Astrocyte (in vitro differentiated cells and primary cell): ENCODE results near the gene ASH1L. TPM values are rescaled to one million over a fixed set of nuclear protein-coding genes. Genes with fewer than 3 reads are reported as not detected.

Experiments used
- DNase-seq: peaks from one replicate; pipeline ENCODE4 v3.0.0-alpha.2; 2010; ENCODE audit warnings: low read depth
- FAIRE-seq: peaks from 2 replicates; lab custom pipeline; 2011; peaks lifted over from hg19 to GRCh38; lab: Jason Lieb, UNC
- H2AFZ ChIP-seq: 2 replicates; pipeline ENCODE4 v1.6.0; 2012; ENCODE audit warnings: low read depth, low read length, inconsistent platforms
- H3K27ac ChIP-seq: 2 replicates; pipeline ENCODE4 v1.5.1; 2011; ENCODE audit warnings: low read depth, low read length, inconsistent platforms
- H3K27me3 ChIP-seq: 2 replicates; pipeline ENCODE4 v1.6.0; 2011; ENCODE audit warnings: low read length, inconsistent platforms; ENCODE audit not compliant: insufficient read depth
- H3K36me3 ChIP-seq: 2 replicates; pipeline ENCODE4 v1.5.1; 2011; ENCODE audit warnings: low read length, inconsistent platforms; ENCODE audit not compliant: insufficient read depth
- H3K4me1 ChIP-seq: 2 replicates; pipeline ENCODE4 v1.5.1; 2011; ENCODE audit warnings: low read length, inconsistent platforms; ENCODE audit not compliant: insufficient read depth
- H3K4me2 ChIP-seq: 2 replicates; pipeline ENCODE4 v1.6.0; 2012; ENCODE audit warnings: low read length, inconsistent platforms
- H3K4me3 ChIP-seq: 2 replicates; pipeline ENCODE4 v1.5.1; 2011; ENCODE audit warnings: low read depth, mild to moderate bottlenecking, low read length, inconsistent platforms; ENCODE audit not compliant: insufficient read depth
- H3K79me2 ChIP-seq: 2 replicates; pipeline ENCODE4 v1.6.0; 2012; ENCODE audit warnings: mild to moderate bottlenecking, low read length, inconsistent platforms; ENCODE audit not compliant: insufficient read depth
- H3K9ac ChIP-seq: 2 replicates; pipeline ENCODE4 v1.6.0; 2012; ENCODE audit warnings: mild to moderate bottlenecking, low read length, inconsistent platforms
- H3K9me3 ChIP-seq: 2 replicates; pipeline ENCODE4 v1.5.1; 2012; ENCODE audit warnings: low read depth, mild to moderate bottlenecking, low read length, inconsistent platforms; ENCODE audit not compliant: insufficient read depth
- H4K20me1 ChIP-seq: 2 replicates; pipeline ENCODE4 v1.6.0; 2012; ENCODE audit warnings: low read length, inconsistent platforms; ENCODE audit not compliant: insufficient read depth
- H3K27ac Mint-ChIP-seq: one replicate; pipeline ENCODE4 v1.8.0; 2021; ENCODE audit warnings: mild to moderate bottlenecking, mixed read lengths; ENCODE audit not compliant: unreplicated experiment
- H3K27me3 Mint-ChIP-seq: one replicate; pipeline ENCODE4 v1.8.0; 2021; ENCODE audit warnings: low read depth, mixed read lengths; ENCODE audit not compliant: unreplicated experiment
- H3K36me3 Mint-ChIP-seq: one replicate; pipeline ENCODE4 v1.8.0; 2021; ENCODE audit warnings: low read depth, mixed read lengths; ENCODE audit not compliant: unreplicated experiment
- H3K4me1 Mint-ChIP-seq: one replicate; pipeline ENCODE4 v1.8.0; 2021; ENCODE audit warnings: low read depth, mixed read lengths; ENCODE audit not compliant: unreplicated experiment
- H3K4me3 Mint-ChIP-seq: one replicate; pipeline ENCODE4 v1.8.0; 2021; ENCODE audit warnings: mild to moderate bottlenecking, moderate library complexity, mixed read lengths; ENCODE audit not compliant: unreplicated experiment
- H3K9me3 Mint-ChIP-seq: one replicate; pipeline ENCODE4 v1.8.0; 2021; ENCODE audit warnings: mild to moderate bottlenecking, mixed read lengths; ENCODE audit not compliant: unreplicated experiment
- EZH2 ChIP-seq: IDR thresholded peaks from 2 replicates; pipeline ENCODE4 v1.6.1; 2012; ENCODE audit warnings: mild to moderate bottlenecking, low read length, inconsistent platforms; ENCODE audit not compliant: insufficient read depth
- total RNA-seq: library from RNA; stranded (reverse); gene quantifications from 2 replicates; pipeline ENCODE4 v1.2.1, GENCODE V29; 2021
- TF ChIP-seq, protein P1 (sequence below): IDR thresholded peaks from 2 replicates; pipeline ENCODE4 v1.5.1; 2011; ENCODE audit warnings: low read depth, mild to moderate bottlenecking, inconsistent platforms, low read length, moderate library complexity; ENCODE audit not compliant: insufficient read depth

The ASH1L gene
- total RNA-seq, 1 donor from 2014 or later, result 31.1 TPM

DNA sequence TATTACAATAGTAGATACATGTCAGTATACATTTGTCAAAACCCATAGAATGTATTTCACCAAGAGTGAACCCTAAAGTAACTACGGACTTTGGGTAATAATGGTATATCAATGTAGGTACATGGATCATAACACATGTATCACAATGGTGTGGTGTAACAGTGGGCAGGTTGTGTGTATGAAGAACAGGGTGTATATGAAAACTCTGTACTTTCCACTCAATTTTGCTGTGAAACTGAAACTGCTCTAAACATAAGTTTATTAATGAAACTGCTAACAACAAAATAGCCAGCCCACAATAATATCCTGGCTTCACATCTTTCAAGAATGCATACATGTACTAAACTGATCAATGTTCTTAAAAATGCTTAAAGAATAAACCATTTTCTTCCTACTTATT is 151.7 kb downstream of the ASH1L start:
- no peak overlapping the region for H3K9ac ChIP-seq
- H3K36me3 ChIP-seq, result peaks cover 3% of the 10 kb centered on the region
- Mint-ChIP-seq H3K27me3 (no peaks in the 10 kb centered on the region), H3K36me3 (peaks cover 9% of the 10 kb centered on the region), H3K9me3 (no peaks in the 10 kb centered on the region), H3K27ac (no peak overlapping the region), H3K4me3 (no peak overlapping the region), H3K4me1 (no peaks in the 10 kb centered on the region)
- H4K20me1 ChIP-seq, result peaks cover 4% of the 10 kb centered on the region
- DNase-seq (no peak), FAIRE-seq (no peak)
- no peak overlapping the region for H3K4me2 ChIP-seq
- H3K4me1 ChIP-seq, result no peaks in the 10 kb centered on the region
- H3K9me3 ChIP-seq, result no peaks in the 10 kb centered on the region
- H3K27ac ChIP-seq, result no peak overlapping the region
- TF ChIP-seq, protein P1, sequence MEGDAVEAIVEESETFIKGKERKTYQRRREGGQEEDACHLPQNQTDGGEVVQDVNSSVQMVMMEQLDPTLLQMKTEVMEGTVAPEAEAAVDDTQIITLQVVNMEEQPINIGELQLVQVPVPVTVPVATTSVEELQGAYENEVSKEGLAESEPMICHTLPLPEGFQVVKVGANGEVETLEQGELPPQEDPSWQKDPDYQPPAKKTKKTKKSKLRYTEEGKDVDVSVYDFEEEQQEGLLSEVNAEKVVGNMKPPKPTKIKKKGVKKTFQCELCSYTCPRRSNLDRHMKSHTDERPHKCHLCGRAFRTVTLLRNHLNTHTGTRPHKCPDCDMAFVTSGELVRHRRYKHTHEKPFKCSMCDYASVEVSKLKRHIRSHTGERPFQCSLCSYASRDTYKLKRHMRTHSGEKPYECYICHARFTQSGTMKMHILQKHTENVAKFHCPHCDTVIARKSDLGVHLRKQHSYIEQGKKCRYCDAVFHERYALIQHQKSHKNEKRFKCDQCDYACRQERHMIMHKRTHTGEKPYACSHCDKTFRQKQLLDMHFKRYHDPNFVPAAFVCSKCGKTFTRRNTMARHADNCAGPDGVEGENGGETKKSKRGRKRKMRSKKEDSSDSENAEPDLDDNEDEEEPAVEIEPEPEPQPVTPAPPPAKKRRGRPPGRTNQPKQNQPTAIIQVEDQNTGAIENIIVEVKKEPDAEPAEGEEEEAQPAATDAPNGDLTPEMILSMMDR, result no peak
- TF ChIP-seq EZH2, result no peak
- no peaks in the 10 kb centered on the region for H3K27me3 ChIP-seq
- no peak overlapping the region for H3K4me3 ChIP-seq
- H2AFZ ChIP-seq, result no peak overlapping the region
- peaks cover 3% of the 10 kb centered on the region for H3K79me2 ChIP-seq

DNA sequence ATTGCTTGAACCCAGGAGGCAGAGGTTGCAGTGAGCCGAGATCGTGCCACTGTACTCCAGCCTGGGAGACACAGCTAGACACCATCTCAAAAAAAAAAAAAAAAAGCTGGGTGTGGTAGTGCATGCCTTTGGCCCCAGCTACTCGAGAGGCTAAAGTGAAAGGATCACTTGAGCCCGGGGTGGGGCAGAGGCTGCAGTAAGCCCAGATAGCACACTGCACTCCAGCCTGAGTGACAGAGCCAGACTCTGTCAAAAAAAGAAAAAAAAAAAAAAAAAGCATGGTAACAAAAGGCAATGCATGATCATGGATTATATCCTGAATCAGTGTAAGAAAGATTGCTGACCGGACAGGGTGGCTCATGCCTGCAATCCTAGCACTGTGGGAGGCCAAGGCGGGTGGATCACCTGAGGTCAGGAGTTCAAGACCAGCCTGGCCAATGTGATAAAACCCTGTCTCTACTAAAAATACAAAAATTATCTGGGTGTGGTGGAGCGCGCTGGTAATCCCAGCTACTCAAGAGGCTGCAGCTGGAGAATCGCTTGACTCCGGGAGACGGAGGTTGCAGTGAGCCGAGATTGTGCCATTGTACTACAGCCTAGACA is 165.6 kb downstream of the ASH1L start:
- Histone ChIP-seq H3K9me3 (no peaks in the 10 kb centered on the region), H3K79me2 (no peaks in the 10 kb centered on the region), H3K4me2 (no peak overlapping the region), H3K27ac (no peak overlapping the region), H4K20me1 (no peaks in the 10 kb centered on the region), H2AFZ (no peak overlapping the region), H3K4me3 (no peak overlapping the region), H3K4me1 (no peaks in the 10 kb centered on the region), H3K36me3 (peaks cover 5% of the 10 kb centered on the region), H3K27me3 (no peaks in the 10 kb centered on the region), H3K9ac (no peak overlapping the region)
- peaks cover 13% of the 10 kb centered on the region for H3K36me3 Mint-ChIP-seq
- FAIRE-seq, result no peak
- no peaks in the 10 kb centered on the region for H3K27me3 Mint-ChIP-seq
- H3K9me3 Mint-ChIP-seq, result no peaks in the 10 kb centered on the region
- no peak for DNase-seq
- H3K4me3 Mint-ChIP-seq, result no peak overlapping the region
- H3K4me1 Mint-ChIP-seq, result peaks cover 2% of the 10 kb centered on the region
- TF ChIP-seq, protein P1, result no peak
- TF ChIP-seq EZH2, result no peak
- no peak overlapping the region for H3K27ac Mint-ChIP-seq

DNA sequence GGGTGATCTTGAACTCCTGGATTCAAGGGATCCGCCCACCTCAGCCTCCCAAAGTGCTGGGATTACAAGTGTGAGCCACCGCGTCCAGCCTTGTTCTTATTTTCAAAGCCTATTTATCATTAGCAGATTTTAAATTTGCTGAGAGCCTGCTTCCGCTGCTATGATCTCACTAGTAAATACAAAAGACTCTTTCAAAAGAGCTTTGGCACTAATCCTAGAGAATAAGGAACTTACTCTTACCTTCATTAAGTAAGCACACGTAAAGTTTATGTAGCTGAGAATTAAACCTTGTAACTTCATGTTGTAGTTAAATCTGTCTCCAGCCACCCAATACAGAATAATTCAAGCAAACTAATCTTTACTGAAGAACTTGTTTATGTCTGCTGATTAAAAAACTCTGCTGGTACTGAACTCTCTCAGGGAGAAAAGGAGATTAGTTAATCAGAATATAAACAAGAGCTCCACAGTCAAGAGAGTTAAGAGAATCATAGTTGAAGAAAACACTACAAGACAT is 169.6 kb downstream of the ASH1L start:
- Mint-ChIP-seq H3K4me1 (no peaks in the 10 kb centered on the region), H3K27ac (no peak overlapping the region), H3K4me3 (no peak overlapping the region), H3K36me3 (peaks cover 9% of the 10 kb centered on the region), H3K9me3 (no peaks in the 10 kb centered on the region), H3K27me3 (no peaks in the 10 kb centered on the region)
- Histone ChIP-seq H3K4me2 (no peak overlapping the region), H3K27ac (peak overlapping the region; percentile 8), H3K79me2 (no peaks in the 10 kb centered on the region), H3K27me3 (no peaks in the 10 kb centered on the region), H3K4me1 (no peaks in the 10 kb centered on the region), H4K20me1 (no peaks in the 10 kb centered on the region), H3K9ac (no peak overlapping the region), H3K9me3 (no peaks in the 10 kb centered on the region), H2AFZ (no peak overlapping the region), H3K4me3 (no peak overlapping the region), H3K36me3 (peaks cover 5% of the 10 kb centered on the region)
- no peak for FAIRE-seq
- DNase-seq, result peak; percentile 51
- no peak for TF ChIP-seq EZH2
- TF ChIP-seq, protein P1, result no peak
